Uterus (tissue), 4 donors: ENCODE data around the gene ADGRL3. TPM values are rescaled to one million over a fixed set of nuclear protein-coding genes. Genes with fewer than 3 reads are reported as not detected.
"Not testable (repeated sequence)": the region's sequence is repeated elsewhere in the genome, so short reads cannot be mapped to it uniquely, and the experiment has no call there.

Source experiments
- DNase-seq, 2 donors: peaks; one replicate each; pipeline ENCODE4 v3.0.0-alpha.2; 2019 to 2020
- H3K27ac ChIP-seq, 2 donors: fragments of 200-600 bp; sonication (generic); 1 replicate in 1 of 2; 2 replicates in 1 of 2; pipeline ENCODE4 v1.5.1; 2016 to 2018
- H3K27me3 ChIP-seq, 2 donors: fragments of 200-600 bp; sonication (generic); one replicate each; pipeline ENCODE4 v1.5.1; 2018 to 2019; ENCODE audit warnings: control low read depth in 1 of 2
- H3K36me3 ChIP-seq, 2 donors: fragments of 200-600 bp; sonication (generic); one replicate each; pipeline ENCODE4 v1.5.1; 2019; ENCODE audit warnings: control low read depth in 1 of 2
- H3K4me1 ChIP-seq, 2 donors: fragments of 200-600 bp; sonication (generic); one replicate each; pipeline ENCODE4 v1.5.1; 2018 to 2019; ENCODE audit warnings: control low read depth in 1 of 2
- H3K4me3 ChIP-seq, 2 donors: fragments of 200-600 bp; sonication (generic); 1 replicate in 1 of 2; 2 replicates in 1 of 2; pipeline ENCODE4 v1.5.1; 2018 to 2019; ENCODE audit warnings: mild to moderate bottlenecking in 1 of 2
- H3K9me3 ChIP-seq, 2 donors: fragments of 200-600 bp; sonication (generic); one replicate each; pipeline ENCODE4 v1.5.1; 2019; ENCODE audit warnings: control low read depth in 1 of 2
- CTCF ChIP-seq, 4 experiments: fragments of 200-600 bp in 2 of 4; fragments of 450-650 bp in 2 of 4; sonication (generic) in 2 of 4; IDR thresholded peaks; one replicate each; pipeline ENCODE4 v1.5.1; 2016 to 2019; ENCODE audit warnings: antibody characterized with exemption in 4 of 4, mild to moderate bottlenecking in 2 of 4, moderate library complexity in 1 of 4
- POLR2A ChIP-seq, 2 donors: fragments of 450-650 bp; IDR thresholded peaks; one replicate each; pipeline ENCODE4 v1.6.1; 2016; ENCODE audit warnings: antibody characterized with exemption in 2 of 2, mild to moderate bottlenecking in 1 of 2, moderate library complexity in 1 of 2
- intact Hi-C: fragments of 100-400 bp; cut with DNase I; formaldehyde crosslinking; loops from one replicate; pipeline ENCODE4 v1.15.1; 2023; ENCODE audit warnings: low total_unique reads
- total RNA-seq, 4 donors: library from RNA; depleted of rRNA in 3 of 4; stranded (reverse); fragments of >200 nt in 3 of 4; gene quantifications; one replicate each; pipeline versions ENCODE4 v1.1.0 to v1.2.4, GENCODE V29; 2014 to 2023
- donor health status: DM: yes; HTN: yes; CAD: no.

ADGRL3 gene
- total RNA-seq, 4 donors from 2014 or later: 31.5 to 411 (median 74.3) TPM

- no peaks in the 10 kb centered on the region for H3K9me3 ChIP-seq
- TF ChIP-seq CTCF (IDR thresholded peaks at IDR 0.05) (no peak), POLR2A (IDR thresholded peaks at IDR 0.05) (no peak)
- intact Hi-C loops: no loop called here
- no peaks in the 10 kb centered on the region for H3K36me3 ChIP-seq
- no peak overlapping the region for H3K27ac ChIP-seq
- no peaks in the 10 kb centered on the region for H3K27me3 ChIP-seq
- H3K4me1 ChIP-seq: no peaks in the 10 kb centered on the region
- no peak overlapping the region for H3K4me3 ChIP-seq
- DNase-seq: no peak
Observed at GRCh38 chr4:61750810-61751209, 550.7 kb downstream of the ADGRL3 start.

- Histone ChIP-seq H3K27me3 (no peaks in the 10 kb centered on the region), H3K36me3 (no peaks in the 10 kb centered on the region), H3K9me3 (no peaks in the 10 kb centered on the region), H3K27ac (no peak overlapping the region), H3K4me1 (no peaks in the 10 kb centered on the region), H3K4me3 (no peak overlapping the region)
- no peak for DNase-seq
- intact Hi-C loops: no loop called here
- TF ChIP-seq POLR2A (IDR thresholded peaks at IDR 0.05) (no peak), CTCF (IDR thresholded peaks at IDR 0.05) (no peak)
Observed at GRCh38 chr4:61752617-61753016, 552.5 kb downstream of the ADGRL3 start.

GRCh38 chr4:61753739-61754138 lies 553.6 kb downstream of the ADGRL3 start:
- DNase-seq: no peak
- H3K4me1 ChIP-seq: no peaks in the 10 kb centered on the region
- TF ChIP-seq POLR2A (IDR thresholded peaks at IDR 0.05) (no peak), CTCF (IDR thresholded peaks at IDR 0.05) (no peak)
- H3K9me3 ChIP-seq: no peaks in the 10 kb centered on the region
- no peak overlapping the region for H3K4me3 ChIP-seq
- no peaks in the 10 kb centered on the region for H3K36me3 ChIP-seq
- no peaks in the 10 kb centered on the region for H3K27me3 ChIP-seq
- no peak overlapping the region for H3K27ac ChIP-seq
- intact Hi-C loops: no loop called here

GRCh38 chr4:61756937-61757336 lies 556.8 kb downstream of the ADGRL3 start:
- H3K9me3 ChIP-seq, H3K4me3 ChIP-seq, H3K4me1 ChIP-seq, H3K36me3 ChIP-seq, DNase-seq, H3K27ac ChIP-seq, H3K27me3 ChIP-seq, intact Hi-C loops: not testable (repeated sequence)

GRCh38 chr4:61757983-61758382 lies 557.9 kb downstream of the ADGRL3 start:
- H3K36me3 ChIP-seq, H3K4me3 ChIP-seq, H3K27me3 ChIP-seq, H3K9me3 ChIP-seq, H3K4me1 ChIP-seq, DNase-seq, intact Hi-C loops, H3K27ac ChIP-seq: not testable (repeated sequence)

GRCh38 chr4:61758596-61758995 lies 558.5 kb downstream of the ADGRL3 start:
- intact Hi-C loops, H3K27me3 ChIP-seq, H3K4me3 ChIP-seq, H3K4me1 ChIP-seq, H3K27ac ChIP-seq, H3K36me3 ChIP-seq, H3K9me3 ChIP-seq, DNase-seq: not testable (repeated sequence)

- DNase-seq, H3K9me3 ChIP-seq, H3K27ac ChIP-seq, H3K4me3 ChIP-seq, H3K27me3 ChIP-seq, H3K36me3 ChIP-seq, H3K4me1 ChIP-seq, intact Hi-C loops: not testable (repeated sequence)
Observed at GRCh38 chr4:61759245-61759644, 559.1 kb downstream of the ADGRL3 start.

- H3K27me3 ChIP-seq, DNase-seq, H3K9me3 ChIP-seq, intact Hi-C loops, H3K27ac ChIP-seq, H3K4me1 ChIP-seq, H3K36me3 ChIP-seq, H3K4me3 ChIP-seq: not testable (repeated sequence)
Observed at GRCh38 chr4:61759885-61760284, 559.8 kb downstream of the ADGRL3 start.
